Fibroblast of lung (primary cell): ENCODE measurements around the gene NUDCD2.

Experiments used
- CTCF ChIP-seq, 2 donors: IDR thresholded peaks in 1 of 2; conservative IDR thresholded peaks in 1 of 2; 1 replicate in 1 of 2; 2 replicates in 1 of 2; pipeline ENCODE4 v1.5.1; 2011 to 2012; ENCODE audit warnings: low read length in 2 of 2, control low read depth in 1 of 2, inconsistent platforms in 1 of 2, low read depth in 1 of 2, mild to moderate bottlenecking in 1 of 2
- EZH2 ChIP-seq: IDR thresholded peaks from 2 replicates; pipeline ENCODE4 v1.5.1; 2012; ENCODE audit warnings: low read length, control low read depth, mild to moderate bottlenecking; ENCODE audit errors: missing control alignments

DNA sequence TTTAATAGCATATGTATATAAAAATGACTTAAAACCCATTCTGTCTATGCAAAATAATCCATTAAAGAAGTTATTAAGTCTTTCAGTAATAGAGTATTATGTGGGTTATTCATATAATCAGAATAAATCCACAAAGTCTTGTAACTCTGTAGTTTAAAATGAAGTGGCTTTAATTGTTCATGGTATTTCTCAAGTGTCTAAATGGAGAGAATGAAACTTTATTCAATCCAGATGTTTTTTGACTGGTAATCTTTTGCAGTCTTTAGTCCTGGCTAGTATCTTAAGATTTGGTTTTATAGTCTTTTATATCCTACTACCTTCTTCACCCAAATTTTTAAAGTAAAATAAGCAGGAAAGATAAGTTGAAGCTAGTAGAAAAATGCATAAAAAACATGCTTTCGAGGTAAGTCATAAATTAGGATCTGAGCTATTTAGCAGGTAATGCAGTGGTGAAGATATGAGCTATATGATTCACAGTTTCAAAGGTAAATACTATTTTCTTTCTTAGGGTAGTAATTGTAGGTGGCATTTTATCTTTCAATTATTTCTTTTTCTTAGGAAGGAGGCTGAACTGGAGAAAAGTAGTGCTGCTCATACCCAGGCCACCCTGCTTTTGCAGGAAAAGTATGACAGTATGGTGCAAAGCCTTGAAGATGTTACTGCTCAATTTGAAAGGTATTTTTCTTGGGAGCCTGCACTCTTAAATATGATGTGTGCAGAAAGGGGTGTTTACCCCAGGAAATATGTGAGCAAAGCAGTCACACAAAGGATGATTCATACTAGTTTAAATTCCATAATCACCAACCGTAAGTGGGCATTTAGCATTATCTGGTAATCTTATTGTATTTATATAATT lies 18.5 kb upstream of the NUDCD2 start:
- no peak for TF ChIP-seq CTCF (conservative IDR thresholded peaks at IDR 0.05 in 1 of 2, IDR thresholded peaks at IDR 0.05 in 1 of 2; ENCODE audit: low read depth in 1 of 2, low read length in 2 of 2)
- no peak for TF ChIP-seq EZH2
